Measurements from ENCODE around the gene CPNE4. TPM values are rescaled to one million over a fixed set of nuclear protein-coding genes. Genes with fewer than 3 reads are reported as not detected.
A peak's percentile ranks its signal among the peaks of the same experiment; 100 is the strongest.

Gene CPNE4
- total and polyA plus RNA-seq, 4 donors, result 3.2 to 22.8 (median 16.7) TPM

DNA sequence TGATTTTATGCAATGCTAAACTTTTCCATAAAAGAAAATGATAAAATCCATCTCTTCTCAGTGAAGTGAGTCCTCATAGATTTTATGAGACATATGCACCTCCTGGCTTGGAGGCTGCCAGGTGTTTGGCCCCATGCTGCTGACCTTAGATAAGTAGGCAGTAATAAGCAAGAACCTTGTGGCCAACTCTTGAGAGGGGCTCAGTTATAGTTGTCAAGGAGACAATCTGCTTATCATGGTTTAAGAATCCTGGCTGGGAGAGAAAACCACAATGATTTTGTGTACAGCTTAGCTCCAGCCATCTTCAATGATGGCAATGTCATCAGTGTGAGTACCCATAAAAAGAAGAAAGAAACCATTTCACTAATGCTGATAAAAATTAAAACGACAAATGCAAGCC lies 252.1 kb downstream of the CPNE4 start:
- no peaks in the 10 kb centered on the region for H3K27me3 ChIP-seq (ENCODE audit: control insufficient read depth, insufficient read depth, low read length)
- no peaks in the 10 kb centered on the region for H3K4me1 ChIP-seq (ENCODE audit: control insufficient read depth, insufficient read depth, low read length)
- no CpG with 5 or more reads among the region's 1 CpG for WGBS (ENCODE audit: insufficient coverage)
- H3K27ac ChIP-seq (ENCODE audit: low read depth, low read length), result no peak overlapping the region
- no peak overlapping the region for H3K4me3 ChIP-seq (ENCODE audit: low read depth, low read length)
- H3K36me3 ChIP-seq (ENCODE audit: control insufficient read depth, insufficient read depth, low read length), result no peaks in the 10 kb centered on the region
- H3K9me3 ChIP-seq (ENCODE audit: control insufficient read depth, insufficient read depth, low read length), result no peaks in the 10 kb centered on the region
- no peak for DNase-seq (ENCODE audit: low read depth in 4 of 6, low spot score in 6 of 6)

DNA sequence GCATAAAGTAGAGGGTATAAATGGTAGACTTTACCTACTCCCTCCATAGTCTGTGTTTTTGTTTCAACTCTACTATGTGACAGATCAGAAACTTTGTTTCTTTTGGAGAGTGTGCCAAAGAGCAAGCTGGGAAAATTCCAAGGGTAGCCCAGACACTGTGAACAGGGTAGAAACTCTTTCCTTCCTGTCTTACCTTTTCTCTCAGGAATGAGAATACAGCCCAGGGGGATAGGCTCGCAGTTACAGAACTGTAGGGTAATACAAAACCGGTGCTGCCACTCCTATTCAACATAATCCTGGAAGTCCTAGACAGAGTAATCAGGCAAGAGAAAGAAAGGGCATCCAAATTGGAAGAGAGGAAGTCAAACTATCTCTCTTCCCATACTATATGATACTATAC lies 256.3 kb downstream of the CPNE4 start:
- no CpG with 5 or more reads among the region's 2 CpGs for WGBS (ENCODE audit: insufficient coverage)
- no peak overlapping the region for H3K4me3 ChIP-seq (ENCODE audit: low read depth, low read length)
- no peaks in the 10 kb centered on the region for H3K36me3 ChIP-seq (ENCODE audit: control insufficient read depth, insufficient read depth, low read length)
- no peaks in the 10 kb centered on the region for H3K4me1 ChIP-seq (ENCODE audit: control insufficient read depth, insufficient read depth, low read length)
- H3K27me3 ChIP-seq (ENCODE audit: control insufficient read depth, insufficient read depth, low read length), result no peaks in the 10 kb centered on the region
- no peak for DNase-seq (ENCODE audit: low read depth in 4 of 6, low spot score in 6 of 6)
- no peak overlapping the region for H3K27ac ChIP-seq (ENCODE audit: low read depth, low read length)
- H3K9me3 ChIP-seq (ENCODE audit: control insufficient read depth, insufficient read depth, low read length), result no peaks in the 10 kb centered on the region

DNA sequence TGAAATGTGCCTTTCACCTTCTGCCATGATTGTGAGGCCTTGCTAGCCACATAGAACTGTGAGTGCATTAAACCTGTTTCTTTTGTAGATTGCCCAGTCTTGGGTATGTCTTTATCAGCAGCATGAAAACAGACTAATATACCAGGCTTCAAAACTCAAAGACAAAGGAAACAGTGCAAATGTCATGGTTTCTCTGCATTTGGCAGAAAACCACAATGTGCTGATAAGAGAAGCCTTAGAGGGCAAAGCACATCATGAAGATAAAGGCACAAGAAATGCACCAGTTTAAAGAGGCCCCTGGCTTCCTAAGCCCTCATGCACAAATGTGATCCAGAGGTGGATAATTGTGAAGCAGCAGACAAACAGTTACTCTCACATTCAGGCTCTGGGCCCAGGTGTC lies 259.2 kb downstream of the CPNE4 start:
- H3K36me3 ChIP-seq (ENCODE audit: control insufficient read depth, insufficient read depth, low read length), result no peaks in the 10 kb centered on the region
- no peaks in the 10 kb centered on the region for H3K9me3 ChIP-seq (ENCODE audit: control insufficient read depth, insufficient read depth, low read length)

DNA sequence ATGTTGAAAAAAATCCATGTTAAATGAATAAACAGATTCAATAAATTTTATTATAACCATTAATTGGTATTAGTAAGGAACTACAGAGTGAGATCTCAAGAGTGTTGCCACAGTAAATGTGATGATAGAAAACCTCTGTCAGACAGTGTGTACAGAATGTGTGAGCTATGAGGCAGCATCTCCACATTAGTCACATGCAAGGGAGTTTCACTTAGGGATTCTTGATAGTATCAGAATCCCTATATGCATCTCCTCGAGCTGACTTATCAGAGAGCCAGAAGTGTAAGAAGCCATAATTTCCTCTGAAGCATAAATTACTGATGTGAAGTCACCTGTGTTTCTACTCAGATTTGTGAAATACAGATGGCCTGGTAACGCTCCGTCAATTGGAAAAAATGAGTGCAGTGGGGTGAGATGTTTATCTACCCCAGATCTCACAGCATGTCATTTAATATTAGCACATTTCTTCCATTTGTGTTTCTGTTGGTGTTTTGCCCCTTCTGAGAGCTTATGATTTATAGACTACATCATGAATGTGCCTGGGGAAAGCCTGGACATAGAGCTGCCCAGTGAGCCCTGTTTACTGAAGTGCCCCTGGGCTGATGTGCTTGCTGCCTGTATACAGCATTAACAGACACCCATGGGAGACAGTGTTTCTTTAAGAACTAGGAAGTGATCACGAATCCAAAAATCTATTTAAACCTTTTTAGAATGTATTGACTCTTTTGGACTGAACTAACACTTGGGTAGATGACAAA lies 262.4 kb downstream of the CPNE4 start:
- no peaks in the 10 kb centered on the region for H3K4me1 ChIP-seq (ENCODE audit: control insufficient read depth, insufficient read depth, low read length)
- H3K9me3 ChIP-seq (ENCODE audit: control insufficient read depth, insufficient read depth, low read length), result no peaks in the 10 kb centered on the region
- WGBS (ENCODE audit: insufficient coverage), result no CpG with 5 or more reads among the region's 4 CpGs
- no peaks in the 10 kb centered on the region for H3K27me3 ChIP-seq (ENCODE audit: control insufficient read depth, insufficient read depth, low read length)
- DNase-seq (ENCODE audit: low read depth in 4 of 6, low spot score in 6 of 6), result peak in 1 of 6 donors; percentile 47
- H3K36me3 ChIP-seq (ENCODE audit: control insufficient read depth, insufficient read depth, low read length), result no peaks in the 10 kb centered on the region
- H3K4me3 ChIP-seq (ENCODE audit: low read depth, low read length), result no peak overlapping the region
- H3K27ac ChIP-seq (ENCODE audit: low read depth, low read length), result no peak overlapping the region

More for the DNA sequence above, 259.2 kb downstream of the CPNE4 start:
- DNase-seq (ENCODE audit: low read depth in 4 of 6, low spot score in 6 of 6), result no peak
- no peaks in the 10 kb centered on the region for H3K4me1 ChIP-seq (ENCODE audit: control insufficient read depth, insufficient read depth, low read length)
- no peaks in the 10 kb centered on the region for H3K27me3 ChIP-seq (ENCODE audit: control insufficient read depth, insufficient read depth, low read length)
- no peak overlapping the region for H3K4me3 ChIP-seq (ENCODE audit: low read depth, low read length)
- no peak overlapping the region for H3K27ac ChIP-seq (ENCODE audit: low read depth, low read length)

DNA sequence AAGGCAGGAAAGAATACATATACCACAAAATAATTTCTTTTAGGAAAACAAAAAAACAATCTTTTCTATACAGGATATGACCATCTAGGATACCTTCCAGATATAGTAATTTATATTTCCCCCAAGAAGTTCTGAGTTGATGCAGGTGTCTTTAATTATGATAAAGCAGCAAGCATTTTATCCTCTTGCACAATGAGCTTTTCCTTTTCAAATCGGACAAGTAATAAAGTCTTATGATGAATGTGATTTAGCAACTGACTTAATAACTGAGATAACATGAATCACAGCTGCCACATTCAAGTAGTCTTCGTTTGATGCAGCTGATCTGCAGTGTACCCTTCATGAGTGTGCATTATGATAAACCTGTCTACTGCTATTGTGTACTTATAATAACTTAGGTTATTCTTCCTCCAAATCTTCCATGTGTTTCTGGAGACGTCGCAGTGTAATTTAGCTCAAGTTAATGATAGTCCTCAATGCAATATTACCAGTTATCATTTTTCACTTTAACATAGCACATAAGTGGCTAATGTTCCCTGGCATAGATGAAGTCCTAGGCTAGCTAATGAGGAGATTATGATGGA lies 271.7 kb downstream of the CPNE4 start:
- WGBS (ENCODE audit: insufficient coverage), result 80% methylated on average over 1 of the region's 4 CpGs
- Histone ChIP-seq H3K4me3 (ENCODE audit: low read depth, low read length) (no peak overlapping the region), H3K27ac (ENCODE audit: low read depth, low read length) (no peak overlapping the region), H3K27me3 (ENCODE audit: control insufficient read depth, insufficient read depth, low read length) (no peaks in the 10 kb centered on the region), H3K4me1 (ENCODE audit: control insufficient read depth, insufficient read depth, low read length) (no peaks in the 10 kb centered on the region), H3K9me3 (ENCODE audit: control insufficient read depth, insufficient read depth, low read length) (no peaks in the 10 kb centered on the region), H3K36me3 (ENCODE audit: control insufficient read depth, insufficient read depth, low read length) (no peaks in the 10 kb centered on the region)
- DNase-seq (ENCODE audit: low read depth in 4 of 6, low spot score in 6 of 6), result peak in 1 of 6 donors; percentile 50

DNA sequence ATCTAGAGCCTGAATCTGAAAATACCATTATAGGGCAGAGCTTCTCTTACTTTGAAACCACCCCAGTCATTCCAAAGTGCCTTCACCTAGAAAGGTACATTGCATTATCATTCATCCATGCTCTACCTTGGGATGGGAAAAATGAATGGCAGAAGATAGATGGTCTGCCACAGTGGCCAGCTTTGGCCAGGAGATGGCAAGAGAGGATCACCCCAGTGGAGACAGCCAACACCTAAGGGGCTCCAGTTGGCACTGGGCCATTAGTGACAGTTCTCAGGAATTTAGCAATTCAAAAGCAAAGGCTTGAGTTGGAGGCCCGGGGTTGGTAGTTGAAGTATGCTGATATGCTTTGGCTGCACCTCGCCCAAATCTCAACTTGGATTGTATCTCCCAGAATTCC lies 278.4 kb downstream of the CPNE4 start:
- Histone ChIP-seq H3K4me1 (ENCODE audit: control insufficient read depth, insufficient read depth, low read length) (no peaks in the 10 kb centered on the region), H3K4me3 (ENCODE audit: low read depth, low read length) (no peak overlapping the region), H3K27me3 (ENCODE audit: control insufficient read depth, insufficient read depth, low read length) (no peaks in the 10 kb centered on the region), H3K36me3 (ENCODE audit: control insufficient read depth, insufficient read depth, low read length) (no peaks in the 10 kb centered on the region), H3K27ac (ENCODE audit: low read depth, low read length) (no peak overlapping the region), H3K9me3 (ENCODE audit: control insufficient read depth, insufficient read depth, low read length) (no peaks in the 10 kb centered on the region)
- 89% methylated on average over 2 of the region's 2 CpGs for WGBS (ENCODE audit: insufficient coverage)
- no peak for DNase-seq (ENCODE audit: low read depth in 4 of 6, low spot score in 6 of 6)

DNA sequence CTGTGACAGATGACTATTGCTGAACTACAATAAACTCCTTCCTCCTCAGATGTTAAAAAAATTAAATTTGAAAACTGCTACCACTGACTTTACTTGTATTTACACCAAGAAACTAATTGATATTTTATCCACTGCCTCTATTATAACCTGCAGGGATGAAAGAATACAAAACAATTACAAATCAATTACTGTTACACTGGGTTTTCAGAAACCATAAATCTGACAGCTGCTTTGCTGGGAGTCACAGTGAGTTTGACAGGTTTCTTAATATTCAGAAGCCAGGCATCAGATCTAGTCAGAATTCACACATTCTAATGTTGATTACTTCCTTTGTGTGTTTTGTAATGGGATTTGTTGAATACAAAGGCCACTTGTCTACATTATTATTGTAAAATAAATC lies 279.4 kb downstream of the CPNE4 start:
- no peaks in the 10 kb centered on the region for H3K27me3 ChIP-seq (ENCODE audit: control insufficient read depth, insufficient read depth, low read length)
- H3K36me3 ChIP-seq (ENCODE audit: control insufficient read depth, insufficient read depth, low read length), result no peaks in the 10 kb centered on the region
- H3K4me1 ChIP-seq (ENCODE audit: control insufficient read depth, insufficient read depth, low read length), result no peaks in the 10 kb centered on the region
- H3K4me3 ChIP-seq (ENCODE audit: low read depth, low read length), result no peak overlapping the region
- H3K27ac ChIP-seq (ENCODE audit: low read depth, low read length), result no peak overlapping the region
- peak in 1 of 6 donors; percentile 14 for DNase-seq (ENCODE audit: low read depth in 4 of 6, low spot score in 6 of 6)
- H3K9me3 ChIP-seq (ENCODE audit: control insufficient read depth, insufficient read depth, low read length), result no peaks in the 10 kb centered on the region

DNA sequence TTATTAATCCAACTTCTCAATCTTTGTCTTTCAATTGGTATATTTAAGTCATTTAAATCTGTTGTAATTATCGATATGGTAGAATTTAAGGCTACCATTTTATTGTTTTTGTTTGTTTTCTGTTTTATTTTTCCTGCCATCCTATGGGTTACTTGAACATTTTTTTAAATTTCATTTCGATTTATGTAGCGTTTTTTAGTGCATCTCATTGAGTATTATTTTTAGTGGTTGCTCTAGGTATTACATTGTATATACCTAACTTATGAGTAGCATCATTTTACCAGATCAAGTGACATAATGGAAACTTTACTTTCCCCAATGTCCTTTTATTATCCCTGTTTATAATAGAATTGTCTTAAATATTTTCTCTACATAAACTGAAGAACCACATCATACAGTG lies 284.6 kb downstream of the CPNE4 start:
- Histone ChIP-seq H3K9me3 (ENCODE audit: control insufficient read depth, insufficient read depth, low read length) (no peaks in the 10 kb centered on the region), H3K4me3 (ENCODE audit: low read depth, low read length) (no peak overlapping the region), H3K27me3 (ENCODE audit: control insufficient read depth, insufficient read depth, low read length) (no peaks in the 10 kb centered on the region), H3K27ac (ENCODE audit: low read depth, low read length) (no peak overlapping the region), H3K36me3 (ENCODE audit: control insufficient read depth, insufficient read depth, low read length) (no peaks in the 10 kb centered on the region), H3K4me1 (ENCODE audit: control insufficient read depth, insufficient read depth, low read length) (no peaks in the 10 kb centered on the region)
- DNase-seq (ENCODE audit: low read depth in 4 of 6, low spot score in 6 of 6), result no peak
- WGBS (ENCODE audit: insufficient coverage), result no CpG with 5 or more reads among the region's 3 CpGs

DNA sequence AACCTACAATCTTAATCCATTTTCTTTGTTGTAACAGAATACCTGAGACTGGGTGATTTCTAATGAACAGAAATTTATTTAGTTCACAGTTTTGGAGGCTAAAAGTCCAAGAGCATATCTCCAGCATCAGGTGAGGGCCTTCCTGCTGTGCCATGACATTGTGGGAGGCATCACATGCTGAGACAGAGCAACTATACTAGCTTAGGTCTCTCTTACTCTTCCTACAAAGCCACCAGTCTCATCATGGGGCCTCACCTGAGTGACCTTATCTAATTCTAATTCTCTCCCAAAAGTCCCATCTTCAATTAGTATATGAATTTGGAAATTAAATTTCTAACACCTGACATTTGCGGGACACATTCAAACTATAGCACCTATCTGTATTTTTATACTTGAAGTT lies 285.0 kb downstream of the CPNE4 start:
- H3K27ac ChIP-seq (ENCODE audit: low read depth, low read length), result no peak overlapping the region
- H3K27me3 ChIP-seq (ENCODE audit: control insufficient read depth, insufficient read depth, low read length), result no peaks in the 10 kb centered on the region
- DNase-seq (ENCODE audit: low read depth in 4 of 6, low spot score in 6 of 6), result no peak
- no peaks in the 10 kb centered on the region for H3K36me3 ChIP-seq (ENCODE audit: control insufficient read depth, insufficient read depth, low read length)
- no peaks in the 10 kb centered on the region for H3K4me1 ChIP-seq (ENCODE audit: control insufficient read depth, insufficient read depth, low read length)
- no CpG with 5 or more reads among the region's 1 CpG for WGBS (ENCODE audit: insufficient coverage)
- H3K4me3 ChIP-seq (ENCODE audit: low read depth, low read length), result no peak overlapping the region
- peaks cover under 1% of the 10 kb centered on the region for H3K9me3 ChIP-seq (ENCODE audit: control insufficient read depth, insufficient read depth, low read length)

DNA sequence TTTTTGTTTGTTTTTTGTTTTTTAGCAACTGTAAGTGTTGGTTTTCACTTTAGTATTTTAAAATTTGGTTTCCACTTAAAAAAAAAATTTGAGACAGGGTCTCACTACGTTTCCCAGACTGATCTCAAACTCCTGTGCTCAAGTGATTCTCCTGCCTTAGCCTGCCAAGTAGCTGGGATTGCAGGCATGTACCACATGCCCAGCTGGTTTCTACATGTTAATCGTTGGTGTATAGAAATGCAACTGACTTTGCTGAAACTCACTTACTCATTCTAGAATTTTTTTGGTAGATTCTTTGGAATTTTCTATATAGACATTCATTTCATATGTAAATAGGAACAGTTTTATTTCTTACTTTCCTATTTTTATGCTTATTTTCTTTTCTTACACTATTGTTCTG lies 287.3 kb downstream of the CPNE4 start:
- peaks cover 1% of the 10 kb centered on the region for H3K9me3 ChIP-seq (ENCODE audit: control insufficient read depth, insufficient read depth, low read length)
- WGBS (ENCODE audit: insufficient coverage), result 78% methylated on average over 1 of the region's 2 CpGs
- H3K27me3 ChIP-seq (ENCODE audit: control insufficient read depth, insufficient read depth, low read length), result no peaks in the 10 kb centered on the region
- H3K27ac ChIP-seq (ENCODE audit: low read depth, low read length), result no peak overlapping the region
- H3K4me3 ChIP-seq (ENCODE audit: low read depth, low read length), result no peak overlapping the region
- DNase-seq (ENCODE audit: low read depth in 4 of 6, low spot score in 6 of 6), result peak in 1 of 6 donors; percentile 14
- H3K4me1 ChIP-seq (ENCODE audit: control insufficient read depth, insufficient read depth, low read length), result no peaks in the 10 kb centered on the region
- no peaks in the 10 kb centered on the region for H3K36me3 ChIP-seq (ENCODE audit: control insufficient read depth, insufficient read depth, low read length)

Data from spinal cord (tissue), 10 donors.